HG02798 (cell line): ENCODE results near the gene CYTH2.
A peak's percentile ranks its signal among the peaks of the same experiment; 100 is the strongest.

ENCODE experiments used
- ATAC-seq: cut with Tn5 transposase; IDR thresholded peaks from one replicate; pipeline ENCODE4 v1.9.1; 2021; ENCODE audit warnings: mild to moderate bottlenecking; ENCODE audit not compliant: unreplicated experiment, poor library complexity

CYTH2 gene

GRCh38 chr19:48469289-48469881 lies at the start of gene CYTH2:
Gene CYTH2 (plus strand): TSS chr19:48469369. CDS start chr19:48469508, 139 bp downstream.
- peak; percentile 14 for ATAC-seq

GRCh38 chr19:48421548-48421947 lies 47.6 kb upstream of the CYTH2 start:
- ATAC-seq, result no peak

- no peak for ATAC-seq
Measured at GRCh38 chr19:48424694-48425219, 44.4 kb upstream of the CYTH2 start.

- no peak for ATAC-seq
Measured at GRCh38 chr19:48428670-48429069, 40.5 kb upstream of the CYTH2 start.

GRCh38 chr19:48433337-48433736 lies 35.8 kb upstream of the CYTH2 start:
- no peak for ATAC-seq

GRCh38 chr19:48436586-48436985 lies 32.6 kb upstream of the CYTH2 start:
- no peak for ATAC-seq

- ATAC-seq, result no peak
Measured at GRCh38 chr19:48441360-48442050, 27.7 kb upstream of the CYTH2 start.

GRCh38 chr19:48442116-48443035 lies 26.8 kb upstream of the CYTH2 start:
- ATAC-seq, result no peak

- ATAC-seq, result no peak
Measured at GRCh38 chr19:48443256-48443655, 25.9 kb upstream of the CYTH2 start.

- no peak for ATAC-seq
Measured at GRCh38 chr19:48443731-48444128, 25.4 kb upstream of the CYTH2 start.

GRCh38 chr19:48444129-48444935 lies 24.8 kb upstream of the CYTH2 start:
- no peak for ATAC-seq

- no peak for ATAC-seq
Measured at GRCh38 chr19:48444936-48445200, 24.3 kb upstream of the CYTH2 start.

- peak; percentile 22 for ATAC-seq
Measured at GRCh38 chr19:48445256-48445605, 23.9 kb upstream of the CYTH2 start.

- ATAC-seq, result peak; percentile 90
Measured at GRCh38 chr19:48445606-48446481, 23.3 kb upstream of the CYTH2 start, which contains the start of gene GRWD1. Gene GRWD1 (plus strand): TSS chr19:48445983. CDS start chr19:48446006, 23 bp downstream.

- ATAC-seq, result no peak
Measured at GRCh38 chr19:48446579-48446978, 22.6 kb upstream of the CYTH2 start.

- no peak for ATAC-seq
Measured at GRCh38 chr19:48448563-48448962, 20.6 kb upstream of the CYTH2 start.

GRCh38 chr19:48450441-48450840 lies 18.7 kb upstream of the CYTH2 start:
- ATAC-seq, result no peak

- ATAC-seq, result no peak
Measured at GRCh38 chr19:48450863-48451262, 18.3 kb upstream of the CYTH2 start.

GRCh38 chr19:48451624-48452023 lies 17.5 kb upstream of the CYTH2 start:
- no peak for ATAC-seq
